Measurements from ENCODE around the gene MAST4. TPM values are rescaled to one million over a fixed set of nuclear protein-coding genes. Genes with fewer than 3 reads are reported as not detected.

Gene MAST4
- polyA plus RNA-seq, 2 of the 4 experiments (the other 2 are of a cell fraction), result 1.2 to 5.8 TPM

DNA sequence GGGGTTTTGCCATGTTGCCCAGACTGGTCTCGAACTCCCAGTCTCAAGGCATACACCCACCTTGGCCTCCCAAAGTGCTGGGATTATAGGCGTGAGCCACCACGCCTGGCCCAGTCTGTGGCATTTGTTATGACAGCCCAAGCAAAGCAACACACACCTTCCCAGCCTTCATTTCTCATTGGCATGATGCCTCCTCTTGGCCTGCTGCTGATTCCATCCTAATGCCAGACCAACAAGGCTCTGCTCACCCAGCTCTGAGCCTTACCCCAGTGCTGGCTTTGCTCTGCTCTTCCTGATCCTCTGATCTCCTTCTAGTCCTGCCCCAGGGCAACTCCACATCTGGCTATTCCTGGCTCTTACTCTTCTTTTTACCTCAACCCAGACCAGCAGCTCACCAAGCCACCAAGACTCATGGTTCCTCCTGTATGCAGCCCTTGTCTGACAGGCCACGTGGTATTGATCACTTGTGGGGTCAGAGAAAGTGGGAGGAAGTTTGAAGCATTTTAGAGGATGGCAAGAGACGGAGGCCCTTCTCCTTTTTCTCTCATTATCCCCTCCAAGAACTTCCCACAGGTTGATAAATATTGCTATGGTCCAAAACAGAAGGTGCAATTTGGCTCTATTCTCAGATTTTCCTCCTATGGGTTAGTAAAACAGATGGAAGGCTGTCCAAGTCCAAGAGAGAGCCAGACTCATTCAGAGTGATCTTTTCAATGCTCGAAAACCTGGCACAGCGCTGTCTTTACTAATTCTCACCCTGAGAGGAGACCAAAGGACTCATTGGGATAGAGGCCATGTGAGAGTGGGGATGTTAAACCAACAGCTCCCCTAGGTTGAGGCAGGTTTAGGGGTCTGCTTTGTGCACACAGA, 599.4 kb downstream of the MAST4 start:
- POLR2A ChIA-PET, result no interaction called here
- no peak for DNase-seq (ENCODE audit: low read depth in 1 of 2, low spot score in 1 of 2)
- Histone ChIP-seq H3K27ac (no peak overlapping the region), H3K4me3 (no peak overlapping the region), H3K9me3 (peaks cover 2% of the 10 kb centered on the region; the same call in 1 of the 3 replicates), H3K4me1 (no peaks in the 10 kb centered on the region), H3K4me2 (no peak overlapping the region)
- CTCF ChIA-PET, result interaction anchor here (1.6 kb wide), 1 partner anchor 29 kb away, joined by 5 read pairs; no protein-coding TSS in a partner anchor
- TF ChIP-seq FOSB (CRISPR knock-in tag; IDR thresholded peaks at IDR 0.05) (no peak), RCOR1 (IDR thresholded peaks at IDR 0.05; ENCODE audit: low read depth, low read length) (no peak), MAFK (IDR thresholded peaks at IDR 0.05; ENCODE audit: partially characterized antibody) (no peak), REST (IDR thresholded peaks at IDR 0.05) (no peak), EHMT2 (IDR thresholded peaks at IDR 0.05; ENCODE audit: low read depth) (no peak), ZSCAN20 (CRISPR knock-in tag; IDR thresholded peaks at IDR 0.05) (no peak), KDM5A (IDR thresholded peaks at IDR 0.05) (no peak), BHLHE40 (IDR thresholded peaks at IDR 0.05; ENCODE audit: low read depth, low read length) (no peak), HOXB13 (CRISPR knock-in tag; IDR thresholded peaks at IDR 0.05; ENCODE audit: low read depth) (no peak)
- TF ChIP-seq, protein P1, sequence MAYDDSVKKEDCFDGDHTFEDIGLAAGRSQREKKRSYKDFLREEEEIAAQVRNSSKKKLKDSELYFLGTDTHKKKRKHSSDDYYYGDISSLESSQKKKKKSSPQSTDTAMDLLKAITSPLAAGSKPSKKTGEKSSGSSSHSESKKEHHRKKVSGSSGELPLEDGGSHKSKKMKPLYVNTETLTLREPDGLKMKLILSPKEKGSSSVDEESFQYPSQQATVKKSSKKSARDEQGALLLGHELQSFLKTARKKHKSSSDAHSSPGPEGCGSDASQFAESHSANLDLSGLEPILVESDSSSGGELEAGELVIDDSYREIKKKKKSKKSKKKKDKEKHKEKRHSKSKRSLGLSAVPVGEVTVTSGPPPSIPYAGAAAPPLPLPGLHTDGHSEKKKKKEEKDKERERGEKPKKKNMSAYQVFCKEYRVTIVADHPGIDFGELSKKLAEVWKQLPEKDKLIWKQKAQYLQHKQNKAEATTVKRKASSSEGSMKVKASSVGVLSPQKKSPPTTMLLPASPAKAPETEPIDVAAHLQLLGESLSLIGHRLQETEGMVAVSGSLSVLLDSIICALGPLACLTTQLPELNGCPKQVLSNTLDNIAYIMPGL (CRISPR knock-in tag; IDR thresholded peaks at IDR 0.05; ENCODE audit: borderline replicate concordance), result no peak
- 70% methylated on average over 7 of the region's 7 CpGs for WGBS (ENCODE audit: missing lambda C conversion rate)
- no peak for FAIRE-seq
- no peak for ATAC-seq

GRCh38 chr5:67196537-67197059, 600.4 kb downstream of the MAST4 start, which contains the start of gene CD180:
TSS of gene CD180 (minus strand) at chr5:67196799. CDS start at chr5:67196641, 158 bp downstream.
- Histone ChIP-seq H3K4me2 (no peak within 1 kb of the TSS), H3K27ac (no peak within 1 kb of the TSS), H3K4me1 (no peaks in the 10 kb centered on the region), H3K4me3 (no peak within 1 kb of the TSS), H3K9me3 (peaks cover 8% of the 10 kb centered on the region; the same call in 1 of the 3 replicates)
- ChIA-PET CTCF (interaction anchor here (0.7 to 1.6 kb wide), 4 partner anchors 8 to 1774 kb away, joined by 3 to 5 read pairs (median 4); no protein-coding TSS in a partner anchor), POLR2A (no interaction called here)
- FAIRE-seq, result no peak
- 62% methylated on average over 5 of the region's 5 CpGs for WGBS (ENCODE audit: missing lambda C conversion rate)
- DNase-seq (ENCODE audit: low read depth in 1 of 2, low spot score in 1 of 2), result no peak
- TF ChIP-seq ELK1 (IDR thresholded peaks at IDR 0.05; ENCODE audit: low read depth, low read length), result no peak
- no peak for TF ChIP-seq SREBF2 (IDR thresholded peaks at IDR 0.05)
- TF ChIP-seq CHD2 (IDR thresholded peaks at IDR 0.05; ENCODE audit: low read length, partially characterized antibody), result no peak
- TF ChIP-seq, protein P2, sequence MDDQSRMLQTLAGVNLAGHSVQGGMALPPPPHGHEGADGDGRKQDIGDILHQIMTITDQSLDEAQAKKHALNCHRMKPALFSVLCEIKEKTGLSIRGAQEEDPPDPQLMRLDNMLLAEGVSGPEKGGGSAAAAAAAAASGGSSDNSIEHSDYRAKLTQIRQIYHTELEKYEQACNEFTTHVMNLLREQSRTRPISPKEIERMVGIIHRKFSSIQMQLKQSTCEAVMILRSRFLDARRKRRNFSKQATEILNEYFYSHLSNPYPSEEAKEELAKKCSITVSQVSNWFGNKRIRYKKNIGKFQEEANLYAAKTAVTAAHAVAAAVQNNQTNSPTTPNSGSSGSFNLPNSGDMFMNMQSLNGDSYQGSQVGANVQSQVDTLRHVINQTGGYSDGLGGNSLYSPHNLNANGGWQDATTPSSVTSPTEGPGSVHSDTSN (IDR thresholded peaks at IDR 0.05), result no peak
- TF ChIP-seq HOXA7 (CRISPR knock-in tag; IDR thresholded peaks at IDR 0.05), result no peak
- TF ChIP-seq JUNB (IDR thresholded peaks at IDR 0.05), result no peak
- TF ChIP-seq EHF (CRISPR knock-in tag; IDR thresholded peaks at IDR 0.05), result no peak
- no peak for TF ChIP-seq KDM5A (IDR thresholded peaks at IDR 0.05)
- TF ChIP-seq, protein P3, sequence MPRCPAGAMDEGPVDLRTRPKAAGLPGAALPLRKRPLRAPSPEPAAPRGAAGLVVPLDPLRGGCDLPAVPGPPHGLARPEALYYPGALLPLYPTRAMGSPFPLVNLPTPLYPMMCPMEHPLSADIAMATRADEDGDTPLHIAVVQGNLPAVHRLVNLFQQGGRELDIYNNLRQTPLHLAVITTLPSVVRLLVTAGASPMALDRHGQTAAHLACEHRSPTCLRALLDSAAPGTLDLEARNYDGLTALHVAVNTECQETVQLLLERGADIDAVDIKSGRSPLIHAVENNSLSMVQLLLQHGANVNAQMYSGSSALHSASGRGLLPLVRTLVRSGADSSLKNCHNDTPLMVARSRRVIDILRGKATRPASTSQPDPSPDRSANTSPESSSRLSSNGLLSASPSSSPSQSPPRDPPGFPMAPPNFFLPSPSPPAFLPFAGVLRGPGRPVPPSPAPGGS (IDR thresholded peaks at IDR 0.05), result no peak
- TF ChIP-seq POLR2AphosphoS2 (conservative IDR thresholded peaks at IDR 0.05; ENCODE audit: low read length), result no peak
- no peak for TF ChIP-seq SMC3 (IDR thresholded peaks at IDR 0.05)
- no peak for TF ChIP-seq HOXB13 (CRISPR knock-in tag; IDR thresholded peaks at IDR 0.05; ENCODE audit: low read depth)
- TF ChIP-seq FOXS1 (CRISPR knock-in tag; IDR thresholded peaks at IDR 0.05), result no peak
- no peak for TF ChIP-seq HOXB5 (CRISPR knock-in tag; IDR thresholded peaks at IDR 0.05)
- no peak for TF ChIP-seq FOSB (CRISPR knock-in tag; IDR thresholded peaks at IDR 0.05)
- TF ChIP-seq GATA3 (IDR thresholded peaks at IDR 0.05; ENCODE audit: borderline replicate concordance), result no peak
- no peak for ATAC-seq

Measured in A549 (cell line).